Astrocyte (in vitro differentiated cells and primary cell): ENCODE results near the gene CNPY3.

ENCODE experiments used
- CTCF ChIP-seq: IDR thresholded peaks from 2 replicates; pipeline ENCODE4 v1.5.1; 2011; ENCODE audit warnings: low read depth, mild to moderate bottlenecking, inconsistent platforms, low read length, moderate library complexity; ENCODE audit not compliant: insufficient read depth
- EZH2 ChIP-seq: IDR thresholded peaks from 2 replicates; pipeline ENCODE4 v1.6.1; 2012; ENCODE audit warnings: mild to moderate bottlenecking, low read length, inconsistent platforms; ENCODE audit not compliant: insufficient read depth

GRCh38 chr6:42937548-42938427 lies 8.5 kb downstream of the CNPY3 start:
- TF ChIP-seq CTCF (no peak), EZH2 (no peak)
